Smooth muscle cell of the umbilical artery (primary cell): ENCODE data around the gene NIPA2. TPM values are rescaled to one million over a fixed set of nuclear protein-coding genes. Genes with fewer than 3 reads are reported as not detected.

Experiments used
- total RNA-seq: library from RNA; depleted of rRNA; stranded (reverse); fragments of >200 nt; gene quantifications from 2 replicates; pipeline ENCODE4 v1.2.3, GENCODE V29; 2014

Gene NIPA2
- 84.9 and 90.9 TPM in 2 replicates for total RNA-seq

GRCh38 chr15:22838292-22839042, at the start of gene NIPA2:
TSS of gene NIPA2 (plus strand) at chr15:22838666. CDS start at chr15:22851732, 13,066 bp downstream.

Other genes with a start within 250 kb of the NIPA2 start
- 23.8 and 26.3 TPM in 2 replicates for gene NIPA1, start 52.0 kb upstream of the NIPA2 start, total RNA-seq
- 95.0 and 146 TPM in 2 replicates for gene CYFIP1, start 141.7 kb downstream of the NIPA2 start, total RNA-seq
- 34.0 and 35.9 TPM in 2 replicates for gene TUBGCP5, start 200.9 kb downstream of the NIPA2 start, total RNA-seq